Measurements from ENCODE around the gene REG3G. TPM values are rescaled to one million over a fixed set of nuclear protein-coding genes. Genes with fewer than 3 reads are reported as not detected.
"Not testable (repeated sequence)": the region's sequence is repeated elsewhere in the genome, so short reads cannot be mapped to it uniquely, and the experiment has no call there.

The REG3G gene
- total RNA-seq, 2 experiments from 2014 or later = not detected

DNA sequence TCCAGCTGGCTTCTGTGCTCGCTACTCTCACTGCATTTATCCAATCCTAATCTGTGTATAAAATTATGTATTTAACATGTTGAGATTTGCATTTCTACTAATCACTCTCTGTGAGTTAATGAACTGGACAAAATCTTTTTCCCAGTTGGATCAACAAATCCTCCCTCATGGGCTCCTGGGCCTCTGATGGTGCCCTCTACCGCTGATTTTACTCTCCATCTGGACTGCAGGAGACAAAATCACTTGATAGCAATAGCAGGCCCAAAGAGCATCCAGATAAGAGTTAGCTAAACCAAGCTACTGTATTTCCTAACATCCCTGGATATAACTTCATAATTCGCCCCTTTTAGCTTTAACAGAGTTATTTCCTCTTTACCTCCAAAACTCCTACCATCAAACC, 14.4 kb downstream of the REG3G start:
- intact Hi-C loops (cut with DNase I, micrococcal nuclease) = no loop called here
- ChIA-PET POLR2A (no interaction called here), CTCF (no interaction called here)
- Mint-ChIP-seq H3K27me3 (no peaks in the 10 kb centered on the region), H3K4me1 (no peaks in the 10 kb centered on the region), H3K4me3 (no peak overlapping the region), H3K9me3 (ENCODE audit: low read depth) (no peaks in the 10 kb centered on the region), H3K27ac (no peak overlapping the region), H3K36me3 (ENCODE audit: low read depth) (no peaks in the 10 kb centered on the region)
- no peak for ATAC-seq
- DNase-seq = no peak

DNA sequence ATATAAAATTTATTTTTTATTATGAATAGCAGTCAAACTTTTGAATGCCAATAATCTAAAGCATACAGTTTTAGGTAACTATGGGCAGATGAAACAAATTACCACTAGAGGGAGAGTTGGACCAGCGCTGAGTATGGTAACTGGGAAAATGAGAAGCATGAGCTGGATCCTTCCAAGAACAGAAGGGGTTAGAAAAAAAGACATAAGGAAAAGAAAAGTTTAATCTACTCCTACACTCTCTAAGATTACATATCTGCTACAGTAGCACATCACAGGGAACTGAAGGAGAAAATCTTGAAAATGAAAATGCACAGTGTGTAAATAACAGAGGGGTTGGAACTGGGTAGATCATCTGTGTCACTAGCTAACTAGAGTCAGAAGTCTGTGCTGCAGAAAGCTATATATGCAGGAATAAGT, 15.5 kb downstream of the REG3G start:
- no peak for ATAC-seq
- H3K4me3 Mint-ChIP-seq = no peak overlapping the region
- H3K27me3 Mint-ChIP-seq = no peaks in the 10 kb centered on the region
- no peak overlapping the region for H3K27ac Mint-ChIP-seq
- ChIA-PET POLR2A (no interaction called here), CTCF (interaction anchor here (0.6 kb wide), 1 partner anchor 896 kb away, joined by 4 read pairs; no protein-coding TSS in a partner anchor)
- no peaks in the 10 kb centered on the region for H3K36me3 Mint-ChIP-seq (ENCODE audit: low read depth)
- no peak for DNase-seq
- no peaks in the 10 kb centered on the region for H3K9me3 Mint-ChIP-seq (ENCODE audit: low read depth)
- intact Hi-C loops (cut with DNase I, micrococcal nuclease) = no loop called here
- no peaks in the 10 kb centered on the region for H3K4me1 Mint-ChIP-seq

DNA sequence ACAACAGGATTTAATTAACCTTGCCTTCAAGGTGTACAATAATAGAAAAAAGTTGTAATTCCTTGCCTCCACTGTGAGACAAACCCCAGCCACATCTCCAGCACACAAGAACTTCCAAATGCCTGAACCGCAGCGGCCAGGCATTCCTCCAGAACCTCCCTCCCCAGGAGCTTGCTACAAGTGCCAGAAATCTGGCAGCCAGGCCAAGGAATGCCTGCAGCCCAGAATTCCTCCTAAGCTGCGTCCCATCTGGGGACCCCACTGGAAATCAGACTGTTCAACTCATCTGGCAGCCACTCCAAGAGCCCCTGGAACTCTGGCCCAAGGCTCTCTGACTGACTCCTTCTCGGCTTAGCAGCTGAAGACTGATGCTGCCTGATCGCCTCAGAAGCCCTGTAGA, 28.0 kb downstream of the REG3G start:
- peaks cover 12% of the 10 kb centered on the region for H3K9me3 Mint-ChIP-seq (ENCODE audit: low read depth)
- H3K4me1 Mint-ChIP-seq; CTCF ChIA-PET; intact Hi-C loops (cut with DNase I, micrococcal nuclease); H3K27ac Mint-ChIP-seq; DNase-seq; H3K4me3 Mint-ChIP-seq; ATAC-seq; H3K27me3 Mint-ChIP-seq; H3K36me3 Mint-ChIP-seq (ENCODE audit: low read depth); POLR2A ChIA-PET: not testable (repeated sequence)

DNA sequence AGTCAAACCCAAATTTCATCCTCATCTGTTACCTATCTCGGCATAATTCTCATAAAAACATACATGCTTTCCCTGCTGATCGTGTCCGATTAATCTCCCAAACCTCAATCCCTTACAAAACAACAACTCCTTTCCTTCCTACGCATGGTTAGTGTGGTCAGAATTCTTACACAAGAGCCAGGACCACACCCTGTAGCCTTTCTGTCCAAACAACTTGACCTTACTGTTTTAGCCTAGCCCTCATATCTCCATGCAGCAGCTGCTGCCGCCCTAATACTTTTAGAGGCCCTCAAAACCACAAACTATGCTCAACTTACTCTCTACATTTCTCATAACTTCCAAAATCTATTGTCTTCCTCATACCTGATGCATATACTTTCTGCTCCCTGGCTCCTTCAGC, 29.3 kb downstream of the REG3G start:
- intact Hi-C loops (cut with DNase I, micrococcal nuclease); H3K36me3 Mint-ChIP-seq (ENCODE audit: low read depth); H3K27ac Mint-ChIP-seq; H3K4me3 Mint-ChIP-seq; H3K4me1 Mint-ChIP-seq; ATAC-seq; H3K27me3 Mint-ChIP-seq; DNase-seq; POLR2A ChIA-PET; CTCF ChIA-PET: not testable (repeated sequence)
- peaks cover 10% of the 10 kb centered on the region for H3K9me3 Mint-ChIP-seq (ENCODE audit: low read depth)

DNA sequence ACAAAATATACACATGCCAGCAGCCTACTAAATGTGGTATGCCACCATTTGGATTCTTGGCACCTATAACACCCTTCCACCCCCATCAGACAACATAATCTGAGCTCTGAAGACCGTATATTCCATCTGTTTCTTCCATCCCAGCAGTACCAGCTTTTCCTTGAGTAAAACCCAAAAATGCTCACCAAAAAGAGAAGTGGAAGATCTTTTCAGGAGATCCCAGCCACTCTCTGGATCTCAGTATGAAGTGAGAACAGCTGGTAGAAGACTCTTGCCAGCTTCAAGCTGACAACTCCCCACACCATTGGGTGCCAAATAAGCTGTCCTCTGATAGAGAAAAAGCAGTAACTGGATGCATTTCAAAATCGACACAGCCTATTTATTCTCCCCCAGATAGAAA, 39.7 kb downstream of the REG3G start:
- POLR2A ChIA-PET = no interaction called here
- Mint-ChIP-seq H3K4me1 (no peaks in the 10 kb centered on the region), H3K27ac (no peak overlapping the region), H3K36me3 (ENCODE audit: low read depth) (no peaks in the 10 kb centered on the region), H3K9me3 (ENCODE audit: low read depth) (peaks cover 15% of the 10 kb centered on the region), H3K4me3 (no peak overlapping the region), H3K27me3 (no peaks in the 10 kb centered on the region)
- ATAC-seq (no peak), DNase-seq (no peak)
- CTCF ChIA-PET = no interaction called here
- intact Hi-C loops (cut with DNase I, micrococcal nuclease) = no loop called here

DNA sequence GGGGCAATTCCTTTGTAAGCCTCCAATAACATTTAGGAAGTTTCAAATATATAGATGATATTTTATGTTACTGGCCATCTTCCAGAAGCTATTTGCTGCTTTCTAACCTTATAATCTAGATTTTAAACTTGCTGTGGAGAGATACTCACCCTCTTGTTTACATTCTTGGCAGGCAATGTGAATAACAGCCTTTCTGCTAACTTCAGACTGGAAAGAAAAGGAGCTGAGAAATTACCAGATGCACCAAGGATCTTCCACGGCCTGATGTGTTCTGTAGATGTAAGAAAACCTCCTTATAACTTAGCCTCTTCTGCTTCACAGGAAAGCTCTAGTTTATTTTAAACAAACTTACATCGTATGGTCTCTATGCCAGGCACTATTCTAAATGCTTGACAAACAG, 45.6 kb downstream of the REG3G start:
- intact Hi-C loops (cut with DNase I, micrococcal nuclease) = no loop called here
- Mint-ChIP-seq H3K4me1 (no peaks in the 10 kb centered on the region), H3K4me3 (no peak overlapping the region), H3K9me3 (ENCODE audit: low read depth) (peaks cover 14% of the 10 kb centered on the region), H3K36me3 (ENCODE audit: low read depth) (no peaks in the 10 kb centered on the region), H3K27me3 (no peaks in the 10 kb centered on the region), H3K27ac (no peak overlapping the region)
- ChIA-PET POLR2A (no interaction called here), CTCF (no interaction called here)
- DNase-seq = no peak
- no peak for ATAC-seq

Other genes starting within 250 kb of the REG3G start
- gene REG1B, start 62.3 kb downstream of the REG3G start, total RNA-seq = not detected
- gene REG1A, start 94.8 kb downstream of the REG3G start, total RNA-seq = not detected
- gene REG3A, start 134.1 kb downstream of the REG3G start, total RNA-seq = not detected